GM19324 (cell line): ENCODE measurements around the gene MAP1A.
"Not testable (repeated sequence)": the region's sequence is repeated elsewhere in the genome, so short reads cannot be mapped to it uniquely, and the experiment has no call there.

Experiments
- ATAC-seq: cut with Tn5 transposase; IDR thresholded peaks from one replicate; pipeline ENCODE4 v1.9.1; 2021; ENCODE audit warnings: mild to moderate bottlenecking, moderate library complexity; ENCODE audit not compliant: unreplicated experiment, low FRiP score

MAP1A gene

GRCh38 chr15:43528542-43529007 lies 11.2 kb downstream of the MAP1A start:
- no peak for ATAC-seq

GRCh38 chr15:43529141-43529540 lies 11.7 kb downstream of the MAP1A start:
- no peak for ATAC-seq

- no peak for ATAC-seq
These were observed 12.4 kb downstream of the MAP1A start for GRCh38 chr15:43529587-43530345.

- ATAC-seq = no peak
These were observed 13.7 kb downstream of the MAP1A start for GRCh38 chr15:43531018-43531670.

GRCh38 chr15:43532826-43533225 lies 15.4 kb downstream of the MAP1A start:
- not testable (repeated sequence) for ATAC-seq

- ATAC-seq = no peak
These were observed 17.5 kb downstream of the MAP1A start for GRCh38 chr15:43534897-43535296.

GRCh38 chr15:43538091-43538490 lies 20.7 kb downstream of the MAP1A start:
- no peak for ATAC-seq

GRCh38 chr15:43541785-43542184 lies 24.4 kb downstream of the MAP1A start:
- ATAC-seq = no peak

- ATAC-seq = no peak
These were observed 26.9 kb downstream of the MAP1A start for GRCh38 chr15:43544266-43544665.

GRCh38 chr15:43545426-43545825 lies 28.0 kb downstream of the MAP1A start:
- ATAC-seq = no peak

- ATAC-seq = no peak
These were observed 30.1 kb downstream of the MAP1A start for GRCh38 chr15:43547539-43547938.

GRCh38 chr15:43550527-43551363 lies 33.3 kb downstream of the MAP1A start:
- ATAC-seq = no peak

- ATAC-seq = no peak
These were observed 34.8 kb downstream of the MAP1A start for GRCh38 chr15:43552256-43552655.

- ATAC-seq = no peak
These were observed 35.6 kb downstream of the MAP1A start for GRCh38 chr15:43552986-43553385.

- not testable (repeated sequence) for ATAC-seq
These were observed 45.3 kb downstream of the MAP1A start for GRCh38 chr15:43562753-43563152.

GRCh38 chr15:43563793-43564192 lies 46.4 kb downstream of the MAP1A start:
- ATAC-seq = not testable (repeated sequence)

GRCh38 chr15:43566615-43567014 lies 49.2 kb downstream of the MAP1A start:
- not testable (repeated sequence) for ATAC-seq

GRCh38 chr15:43574607-43575006 lies 57.2 kb downstream of the MAP1A start:
- not testable (repeated sequence) for ATAC-seq
